PC-9 (cell line): ENCODE data around the gene STK16. TPM values are rescaled to one million over a fixed set of nuclear protein-coding genes. Genes with fewer than 3 reads are reported as not detected.

Experiments
- BruUV-seq: library from RNA; stranded (reverse); fragments of 400-500 nt; replicated peaks from 2 replicates; lab custom pipeline; 2021; lab: Mats Ljungman, UMichigan
- CTCF ChIA-PET: fragments of 300-600 bp; sonication (Branson Sonifier 250); formaldehyde crosslinking; loops from one replicate; lab custom pipeline; 2022; ENCODE audit warnings: antibody characterized with exemption; lab: Charles Lee
- POLR2A ChIA-PET: fragments of 300-600 bp; sonication (Branson Sonifier 250); formaldehyde crosslinking; loops from one replicate; lab custom pipeline; 2022; ENCODE audit warnings: antibody characterized with exemption; ENCODE audit not compliant: unreplicated experiment; lab: Charles Lee
- DNase-seq, 2 experiments: peaks; one replicate each; pipeline versions ENCODE4 v3.0.0 to v3.0.0-alpha.2; 2015 to 2022; ENCODE audit warnings: mixed read lengths in 1 of 2
- H2AFZ ChIP-seq: fragments of 200-600 bp; sonication (generic); 2 replicates; pipeline ENCODE4 v1.8.1; 2017; ENCODE audit warnings: antibody characterized with exemption
- H3F3A ChIP-seq: fragments of 200-600 bp; sonication (generic); 2 replicates; pipeline ENCODE4 v1.8.1; 2017; ENCODE audit warnings: antibody characterized with exemption, mild to moderate bottlenecking, low read depth; ENCODE audit not compliant: insufficient read depth
- H3K27ac ChIP-seq: fragments of 200-600 bp; sonication (generic); 2 replicates; pipeline ENCODE4 v1.6.1; 2016; ENCODE audit warnings: mixed run types
- H3K27me3 ChIP-seq: fragments of 200-600 bp; sonication (generic); 2 replicates; pipeline ENCODE4 v1.6.1; 2016; ENCODE audit warnings: low read depth, mixed run types; ENCODE audit not compliant: insufficient read depth
- H3K36me3 ChIP-seq: fragments of 200-600 bp; sonication (generic); 2 replicates; pipeline ENCODE4 v1.6.1; 2016; ENCODE audit warnings: low read depth, mixed run types
- H3K4me1 ChIP-seq: fragments of 200-600 bp; sonication (generic); replicated peaks from 2 replicates; pipeline ENCODE4 v1.6.1; 2016; ENCODE audit warnings: mixed run types; ENCODE audit not compliant: insufficient read depth
- H3K4me2 ChIP-seq: fragments of 200-600 bp; sonication (generic); 2 replicates; pipeline ENCODE4 v1.6.1; 2017; ENCODE audit warnings: mixed run types
- H3K4me3 ChIP-seq: fragments of 200-600 bp; sonication (generic); 2 replicates; pipeline ENCODE4 v1.6.1; 2016; ENCODE audit warnings: mixed run types
- H3K79me2 ChIP-seq: fragments of 200-600 bp; sonication (generic); 2 replicates; pipeline ENCODE4 v1.6.1; 2017; ENCODE audit warnings: low read depth, mixed run types
- H3K9me2 ChIP-seq: fragments of 200-600 bp; sonication (generic); 2 replicates; pipeline ENCODE4 v1.8.1; 2017; ENCODE audit warnings: mild to moderate bottlenecking; ENCODE audit not compliant: insufficient read depth
- H3K9me3 ChIP-seq: fragments of 200-600 bp; sonication (generic); 2 replicates; pipeline ENCODE4 v1.8.1; 2016; ENCODE audit warnings: low read depth; ENCODE audit not compliant: insufficient read depth
- H4K20me1 ChIP-seq: fragments of 200-600 bp; sonication (generic); 2 replicates; pipeline ENCODE4 v1.8.1; 2017; ENCODE audit not compliant: insufficient read depth
- EZH2 ChIP-seq: fragments of 200-600 bp; sonication (generic); IDR thresholded peaks from 2 replicates; pipeline ENCODE4 v1.8.0; 2017; ENCODE audit warnings: antibody characterized with exemption, low read depth
- intact Hi-C: fragments of 100-400 bp; cut with micrococcal nuclease; formaldehyde crosslinking; loops from one replicate; pipeline ENCODE4 v1.10.0; 2022; ENCODE audit not compliant: unreplicated experiment
- total RNA-seq: library from RNA; stranded (reverse); gene quantifications from 2 replicates; pipeline ENCODE4 v1.2.3, GENCODE V29; 2021
- TF ChIP-seq, protein P1 (sequence below): fragments of 200-600 bp; sonication (generic); conservative IDR thresholded peaks from 2 replicates; pipeline ENCODE4 v1.6.1; 2017; ENCODE audit warnings: mixed run types, antibody characterized with exemption, mild to moderate bottlenecking, moderate library complexity

Gene STK16
- total RNA-seq, 1 experiment from 2014 or later: 39.6 TPM

DNA sequence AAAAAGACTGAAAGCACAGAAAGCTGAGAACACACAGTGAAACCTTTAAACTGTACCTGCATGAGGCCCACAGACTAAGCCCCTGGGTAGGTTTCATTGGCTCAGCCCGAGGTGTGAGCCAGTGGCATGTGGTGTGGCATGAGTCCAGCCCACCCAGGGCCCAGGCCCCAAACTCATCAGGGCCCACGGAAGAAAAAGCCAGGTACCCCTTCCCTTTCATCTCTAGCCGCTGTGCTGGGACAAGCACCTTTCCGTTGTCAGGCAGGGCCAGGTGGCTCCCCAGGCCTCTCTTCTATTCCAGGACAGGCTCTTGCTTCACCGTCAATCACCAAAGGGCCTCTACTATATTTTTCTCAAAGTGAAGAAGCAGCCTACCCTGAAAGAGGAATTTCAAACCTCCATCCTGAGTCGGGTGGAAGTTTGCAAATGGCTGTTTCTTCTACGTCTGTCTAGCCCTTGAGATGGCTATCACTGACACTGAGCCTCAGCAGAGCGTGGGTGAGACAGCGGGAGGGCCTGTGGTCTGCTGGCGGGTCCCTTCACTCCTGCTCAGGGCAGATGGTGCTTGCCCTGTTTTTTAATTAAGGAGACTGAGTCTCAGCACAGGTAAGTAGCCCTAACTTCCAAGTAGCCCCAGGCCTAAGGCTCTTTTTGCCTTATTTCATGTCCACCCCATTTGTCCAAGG, 42.4 kb downstream of the STK16 start:
- no peaks in the 10 kb centered on the region for H3K36me3 ChIP-seq
- H3K4me3 ChIP-seq: no peak overlapping the region
- BruUV-seq: no TSS peak
- no peaks in the 10 kb centered on the region for H3K9me3 ChIP-seq
- ChIA-PET CTCF (interaction anchor here (0.7 kb wide), 1 partner anchor 25 kb away, joined by 4 read pairs; no protein-coding TSS in a partner anchor), POLR2A (no interaction called here)
- H3K9me2 ChIP-seq: no peaks in the 10 kb centered on the region
- intact Hi-C loops: loop anchor here (2.0 kb wide), 1 partner anchor 59 kb away; the partner anchor contains the start of genes ANKZF1 and ATG9A
- H3K4me1 ChIP-seq: peaks cover 12% of the 10 kb centered on the region
- TF ChIP-seq, protein P1, sequence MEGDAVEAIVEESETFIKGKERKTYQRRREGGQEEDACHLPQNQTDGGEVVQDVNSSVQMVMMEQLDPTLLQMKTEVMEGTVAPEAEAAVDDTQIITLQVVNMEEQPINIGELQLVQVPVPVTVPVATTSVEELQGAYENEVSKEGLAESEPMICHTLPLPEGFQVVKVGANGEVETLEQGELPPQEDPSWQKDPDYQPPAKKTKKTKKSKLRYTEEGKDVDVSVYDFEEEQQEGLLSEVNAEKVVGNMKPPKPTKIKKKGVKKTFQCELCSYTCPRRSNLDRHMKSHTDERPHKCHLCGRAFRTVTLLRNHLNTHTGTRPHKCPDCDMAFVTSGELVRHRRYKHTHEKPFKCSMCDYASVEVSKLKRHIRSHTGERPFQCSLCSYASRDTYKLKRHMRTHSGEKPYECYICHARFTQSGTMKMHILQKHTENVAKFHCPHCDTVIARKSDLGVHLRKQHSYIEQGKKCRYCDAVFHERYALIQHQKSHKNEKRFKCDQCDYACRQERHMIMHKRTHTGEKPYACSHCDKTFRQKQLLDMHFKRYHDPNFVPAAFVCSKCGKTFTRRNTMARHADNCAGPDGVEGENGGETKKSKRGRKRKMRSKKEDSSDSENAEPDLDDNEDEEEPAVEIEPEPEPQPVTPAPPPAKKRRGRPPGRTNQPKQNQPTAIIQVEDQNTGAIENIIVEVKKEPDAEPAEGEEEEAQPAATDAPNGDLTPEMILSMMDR: no peak
- no peak for TF ChIP-seq EZH2
- no peaks in the 10 kb centered on the region for H4K20me1 ChIP-seq
- no peaks in the 10 kb centered on the region for H3K79me2 ChIP-seq
- DNase-seq: no peak
- no peak overlapping the region for H3K4me2 ChIP-seq
- H3F3A ChIP-seq: peaks cover 4% of the 10 kb centered on the region; the same call in 1 of the 2 replicates
- no peak overlapping the region for H3K27ac ChIP-seq
- H3K27me3 ChIP-seq: no peaks in the 10 kb centered on the region
- H2AFZ ChIP-seq: no peak overlapping the region

DNA sequence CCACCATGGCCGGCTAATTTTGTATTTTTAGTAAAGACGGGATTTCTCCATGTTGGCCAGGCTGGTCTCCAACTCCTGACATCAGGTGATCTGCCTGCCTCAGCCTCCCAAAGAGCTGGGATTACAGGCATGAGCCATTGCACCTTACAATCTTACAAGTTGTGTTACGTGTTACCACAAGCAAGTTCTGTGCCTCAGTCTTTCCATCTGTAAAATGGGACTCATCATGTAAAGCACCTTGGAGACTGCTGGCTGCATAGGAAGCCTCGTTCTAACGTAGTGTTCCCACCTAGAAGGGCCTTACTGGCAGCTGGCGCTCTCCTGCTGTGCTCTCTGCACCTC, 43.9 kb downstream of the STK16 start:
- Histone ChIP-seq H3K36me3 (no peaks in the 10 kb centered on the region), H3K4me3 (no peak overlapping the region), H4K20me1 (no peaks in the 10 kb centered on the region), H3K27ac (no peak overlapping the region), H3F3A (peaks cover 4% of the 10 kb centered on the region; the same call in 1 of the 2 replicates), H3K27me3 (no peaks in the 10 kb centered on the region), H3K9me3 (no peaks in the 10 kb centered on the region), H3K4me1 (peaks cover 12% of the 10 kb centered on the region), H3K79me2 (no peaks in the 10 kb centered on the region), H2AFZ (no peak overlapping the region), H3K4me2 (peak overlapping the region; percentile 41; the same call in 1 of the 2 replicates), H3K9me2 (no peaks in the 10 kb centered on the region)
- intact Hi-C loops: no loop called here
- BruUV-seq: no TSS peak
- TF ChIP-seq, protein P1: no peak
- no peak for TF ChIP-seq EZH2
- ChIA-PET CTCF (interaction anchor here (0.7 kb wide), 1 partner anchor 44 kb away, joined by 3 read pairs; no protein-coding TSS in a partner anchor), POLR2A (interaction anchor here (0.6 kb wide), 1 partner anchor 77 kb away, joined by 19 read pairs; no protein-coding TSS in a partner anchor)
- no peak for DNase-seq

DNA sequence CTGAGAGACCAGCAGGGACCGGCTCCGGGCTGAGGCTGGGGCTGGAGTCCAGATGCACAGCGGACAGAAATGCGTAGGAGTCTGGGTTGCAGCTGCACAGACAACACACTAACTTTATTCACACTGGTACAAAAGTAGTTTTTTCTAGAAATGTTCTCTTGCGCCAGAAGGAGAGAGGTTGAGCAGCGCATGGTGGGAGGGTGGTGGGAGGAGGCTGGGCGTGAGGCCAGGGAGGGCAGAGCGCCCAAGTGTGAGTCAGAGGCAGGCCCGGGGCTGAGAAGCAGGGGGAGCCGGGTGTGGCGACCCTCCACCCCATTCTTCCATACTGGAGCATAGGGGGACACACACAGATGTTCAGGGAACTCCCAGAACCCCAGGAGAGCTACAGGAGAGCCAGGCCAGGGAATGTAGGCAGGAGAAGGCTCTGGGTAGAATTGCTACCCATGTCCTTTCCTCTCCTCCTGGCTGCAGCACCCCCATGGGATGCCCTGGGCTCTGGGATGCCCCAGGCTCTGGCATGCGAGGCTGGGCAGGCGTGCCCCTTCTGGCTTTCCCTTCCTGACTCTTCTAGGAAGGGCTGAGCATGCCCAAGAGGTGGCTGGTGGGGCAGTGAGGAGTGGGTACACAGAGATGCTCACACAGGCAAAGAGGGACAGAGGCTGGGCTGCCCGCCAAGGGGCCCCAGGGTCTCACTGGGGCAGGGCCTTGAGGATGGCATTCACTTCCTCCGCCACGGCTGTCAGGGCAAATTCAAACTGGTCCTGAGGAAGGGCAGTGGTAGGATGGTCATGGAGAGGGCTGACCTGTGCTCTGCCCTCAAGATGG, 44.5 kb downstream of the STK16 start:
- H3K36me3 ChIP-seq: no peaks in the 10 kb centered on the region
- CTCF ChIA-PET: interaction anchor here (0.7 to 0.9 kb wide), 2 partner anchors 44 to 280 kb away, joined by 3 read pairs; no protein-coding TSS in a partner anchor
- H3F3A ChIP-seq: peaks cover 4% of the 10 kb centered on the region; the same call in 1 of the 2 replicates
- no peaks in the 10 kb centered on the region for H3K27me3 ChIP-seq
- intact Hi-C loops: no loop called here
- peaks cover 12% of the 10 kb centered on the region for H3K4me1 ChIP-seq
- H2AFZ ChIP-seq: no peak overlapping the region
- no TSS peak for BruUV-seq
- H4K20me1 ChIP-seq: no peaks in the 10 kb centered on the region
- H3K4me2 ChIP-seq: peak overlapping the region; percentile 41; the same call in 1 of the 2 replicates
- no peaks in the 10 kb centered on the region for H3K9me2 ChIP-seq
- no peak overlapping the region for H3K27ac ChIP-seq
- H3K9me3 ChIP-seq: no peaks in the 10 kb centered on the region
- TF ChIP-seq EZH2: no peak
- TF ChIP-seq, protein P1: no peak
- DNase-seq: peak in 1 of 2 experiments; percentile 82
- no peak overlapping the region for H3K4me3 ChIP-seq
- H3K79me2 ChIP-seq: no peaks in the 10 kb centered on the region
- POLR2A ChIA-PET: interaction anchor here (0.6 kb wide), 1 partner anchor 78 kb away, joined by 19 read pairs; no protein-coding TSS in a partner anchor
